22Rv1 (cell line): ENCODE results near the gene HLX.

Experiments
- H3K27ac ChIP-seq: fragments of 450-650 bp; 2 replicates; pipeline ENCODE4 v1.5.1; 2017
- ZFX ChIP-seq: fragments of 450-650 bp; IDR thresholded peaks from 2 replicates; pipeline ENCODE4 v1.6.1; 2017; ENCODE audit warnings: antibody characterized with exemption, borderline replicate concordance
- TF ChIP-seq, protein P1 (sequence below): fragments of 450-650 bp; IDR thresholded peaks from 2 replicates; pipeline ENCODE4 v1.5.1; 2017; ENCODE audit warnings: mild to moderate bottlenecking

HLX gene

GRCh38 chr1:220927442-220927841 lies 48.2 kb downstream of the HLX start:
- TF ChIP-seq, protein P1, sequence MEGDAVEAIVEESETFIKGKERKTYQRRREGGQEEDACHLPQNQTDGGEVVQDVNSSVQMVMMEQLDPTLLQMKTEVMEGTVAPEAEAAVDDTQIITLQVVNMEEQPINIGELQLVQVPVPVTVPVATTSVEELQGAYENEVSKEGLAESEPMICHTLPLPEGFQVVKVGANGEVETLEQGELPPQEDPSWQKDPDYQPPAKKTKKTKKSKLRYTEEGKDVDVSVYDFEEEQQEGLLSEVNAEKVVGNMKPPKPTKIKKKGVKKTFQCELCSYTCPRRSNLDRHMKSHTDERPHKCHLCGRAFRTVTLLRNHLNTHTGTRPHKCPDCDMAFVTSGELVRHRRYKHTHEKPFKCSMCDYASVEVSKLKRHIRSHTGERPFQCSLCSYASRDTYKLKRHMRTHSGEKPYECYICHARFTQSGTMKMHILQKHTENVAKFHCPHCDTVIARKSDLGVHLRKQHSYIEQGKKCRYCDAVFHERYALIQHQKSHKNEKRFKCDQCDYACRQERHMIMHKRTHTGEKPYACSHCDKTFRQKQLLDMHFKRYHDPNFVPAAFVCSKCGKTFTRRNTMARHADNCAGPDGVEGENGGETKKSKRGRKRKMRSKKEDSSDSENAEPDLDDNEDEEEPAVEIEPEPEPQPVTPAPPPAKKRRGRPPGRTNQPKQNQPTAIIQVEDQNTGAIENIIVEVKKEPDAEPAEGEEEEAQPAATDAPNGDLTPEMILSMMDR, result no peak
- no peak for TF ChIP-seq ZFX
- H3K27ac ChIP-seq, result no peak overlapping the region

- H3K27ac ChIP-seq, result no peak overlapping the region
- no peak for TF ChIP-seq ZFX
- TF ChIP-seq, protein P1, result no peak
Observed at GRCh38 chr1:220928320-220928719, 49.1 kb downstream of the HLX start.

GRCh38 chr1:220928725-220929300 lies 49.6 kb downstream of the HLX start:
- TF ChIP-seq, protein P1, result no peak
- TF ChIP-seq ZFX, result no peak
- H3K27ac ChIP-seq, result no peak overlapping the region

DNA sequence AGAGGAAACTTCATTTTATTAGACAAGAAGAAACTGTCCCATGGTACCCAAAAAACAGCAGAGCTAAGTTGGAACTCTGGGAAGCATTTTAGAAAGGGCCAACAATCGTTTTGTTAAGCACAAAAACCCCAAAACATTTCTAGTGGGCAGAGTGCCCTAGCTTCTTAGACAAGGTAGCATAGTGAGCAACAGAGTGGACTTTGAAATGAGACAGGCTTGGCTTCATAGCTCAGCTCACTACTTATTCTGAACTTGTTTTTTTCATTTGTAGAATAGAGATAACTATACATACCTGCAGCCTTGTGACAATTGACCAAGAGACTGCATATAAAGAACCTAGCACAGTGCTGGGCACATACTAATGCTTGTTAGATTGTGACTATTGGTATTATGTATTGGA lies 50.1 kb downstream of the HLX start:
- TF ChIP-seq ZFX, result no peak
- TF ChIP-seq, protein P1, result no peak
- H3K27ac ChIP-seq, result no peak overlapping the region
